ENCODE results near the gene TSPAN9.

TSPAN9 gene

DNA sequence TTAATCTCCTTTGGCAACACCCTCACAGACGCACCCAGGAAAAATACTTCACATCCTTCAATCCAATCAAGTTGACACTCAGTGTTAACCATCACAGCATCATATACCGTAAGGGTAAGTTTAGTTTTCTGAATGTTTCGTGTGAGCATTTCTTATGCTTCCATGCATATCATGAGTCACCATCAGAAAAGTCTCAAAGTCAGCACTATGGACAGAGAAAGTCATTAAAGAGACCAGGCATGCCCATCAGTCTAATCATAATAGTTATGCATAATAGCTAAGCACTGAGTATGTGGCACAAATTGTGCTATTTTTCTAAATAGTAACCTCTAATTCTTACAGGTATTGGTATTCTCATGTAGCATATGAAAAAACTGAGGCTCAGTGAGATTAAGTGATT lies 255.0 kb downstream of the TSPAN9 start:
- DNase-seq (ENCODE audit: low read depth) = no peak
- H3K4me3 ChIP-seq (ENCODE audit: low read depth, low read length) = no peak overlapping the region
- no peak for TF ChIP-seq CTCF (IDR thresholded peaks at IDR 0.05; ENCODE audit: control insufficient read depth, extremely low read depth, insufficient read depth)

- no peak overlapping the region for H3K4me3 ChIP-seq (ENCODE audit: low read depth, low read length)
- TF ChIP-seq CTCF (IDR thresholded peaks at IDR 0.05; ENCODE audit: control insufficient read depth, extremely low read depth, insufficient read depth) = no peak
- no peak for DNase-seq (ENCODE audit: low read depth)
Observed at GRCh38 chr12:3333583-3333982, 256.4 kb downstream of the TSPAN9 start.

GRCh38 chr12:3333991-3334391 lies 256.8 kb downstream of the TSPAN9 start:
- no peak overlapping the region for H3K4me3 ChIP-seq (ENCODE audit: low read depth, low read length)
- DNase-seq (ENCODE audit: low read depth) = no peak
- no peak for TF ChIP-seq CTCF (IDR thresholded peaks at IDR 0.05; ENCODE audit: control insufficient read depth, extremely low read depth, insufficient read depth)

GRCh38 chr12:3335078-3335487 lies 257.9 kb downstream of the TSPAN9 start:
- TF ChIP-seq CTCF (IDR thresholded peaks at IDR 0.05; ENCODE audit: control insufficient read depth, extremely low read depth, insufficient read depth) = no peak
- H3K4me3 ChIP-seq (ENCODE audit: low read depth, low read length) = no peak overlapping the region
- no peak for DNase-seq (ENCODE audit: low read depth)

All from LNCaP clone FGC (cell line).